ENCODE data around the gene FAM3C. TPM values are rescaled to one million over a fixed set of nuclear protein-coding genes. Genes with fewer than 3 reads are reported as not detected.

Gene FAM3C
- polyA plus RNA-seq, 1 donor from 2014 or later, result 61.8 TPM

GRCh38 chr7:121419201-121420148 lies 23.4 kb upstream of the FAM3C start:
- no peak for TF ChIP-seq EZH2 (IDR thresholded peaks at IDR 0.05; ENCODE audit: borderline replicate concordance, insufficient read depth, low read length, poor library complexity, severe bottlenecking)
- no peak for TF ChIP-seq MXI1 (conservative IDR thresholded peaks at IDR 0.05; ENCODE audit: poor library complexity, severe bottlenecking)
- TF ChIP-seq TAF1 (IDR thresholded peaks at IDR 0.05; ENCODE audit: low read depth), result no peak
- TF ChIP-seq RAD21 (conservative IDR thresholded peaks at IDR 0.05), result no peak
- TF ChIP-seq REST (IDR thresholded peaks at IDR 0.05; ENCODE audit: borderline replicate concordance), result no peak
- no peak for TF ChIP-seq SMC3 (conservative IDR thresholded peaks at IDR 0.05; ENCODE audit: poor library complexity)
- TF ChIP-seq CTCF (IDR thresholded peaks at IDR 0.05; ENCODE audit: poor library complexity, severe bottlenecking), result no peak
- no peak for TF ChIP-seq EP300 (conservative IDR thresholded peaks at IDR 0.05; ENCODE audit: poor library complexity, severe bottlenecking)
- TF ChIP-seq POLR2AphosphoS5 (IDR thresholded peaks at IDR 0.05), result no peak
- Histone ChIP-seq H3F3A (ENCODE audit: insufficient read depth, low read length, poor library complexity, severe bottlenecking) (no peaks in the 10 kb centered on the region), H3K9ac (ENCODE audit: low read length) (no peak overlapping the region), H3K4me2 (ENCODE audit: low read length) (no peak overlapping the region), H3K9me2 (ENCODE audit: insufficient read depth, low read length) (no peaks in the 10 kb centered on the region), H3K9me3 (ENCODE audit: low read length) (no peaks in the 10 kb centered on the region), H2AFZ (ENCODE audit: low read depth, low read length) (no peak overlapping the region), H3K36me3 (ENCODE audit: insufficient read depth, low read length) (no peaks in the 10 kb centered on the region), H3K79me2 (replicated peaks; ENCODE audit: insufficient read depth, low read length) (no peaks in the 10 kb centered on the region), H3K27me3 (ENCODE audit: insufficient read depth, low read depth, low read length) (no peaks in the 10 kb centered on the region), H4K20me1 (ENCODE audit: insufficient read depth) (no peaks in the 10 kb centered on the region), H3K27ac (ENCODE audit: low read length) (no peak overlapping the region), H3K4me3 (ENCODE audit: low read length) (no peak overlapping the region)

- Histone ChIP-seq H3K9me3 (ENCODE audit: low read length) (no peaks in the 10 kb centered on the region), H3K4me2 (ENCODE audit: low read length) (no peak overlapping the region), H3K36me3 (ENCODE audit: insufficient read depth, low read length) (no peaks in the 10 kb centered on the region), H2AFZ (ENCODE audit: low read depth, low read length) (no peak overlapping the region), H3K27ac (ENCODE audit: low read length) (no peak overlapping the region), H3K9ac (ENCODE audit: low read length) (no peak overlapping the region), H4K20me1 (ENCODE audit: insufficient read depth) (no peaks in the 10 kb centered on the region), H3K27me3 (ENCODE audit: insufficient read depth, low read depth, low read length) (no peaks in the 10 kb centered on the region), H3K9me2 (ENCODE audit: insufficient read depth, low read length) (no peaks in the 10 kb centered on the region), H3K79me2 (replicated peaks; ENCODE audit: insufficient read depth, low read length) (no peaks in the 10 kb centered on the region), H3K4me3 (ENCODE audit: low read length) (no peak overlapping the region), H3F3A (ENCODE audit: insufficient read depth, low read length, poor library complexity, severe bottlenecking) (no peaks in the 10 kb centered on the region)
- no peak for TF ChIP-seq TAF1 (IDR thresholded peaks at IDR 0.05; ENCODE audit: low read depth)
- TF ChIP-seq MXI1 (conservative IDR thresholded peaks at IDR 0.05; ENCODE audit: poor library complexity, severe bottlenecking), result no peak
- no peak for TF ChIP-seq CTCF (IDR thresholded peaks at IDR 0.05; ENCODE audit: poor library complexity, severe bottlenecking)
- no peak for TF ChIP-seq REST (IDR thresholded peaks at IDR 0.05; ENCODE audit: borderline replicate concordance)
- no peak for TF ChIP-seq RAD21 (conservative IDR thresholded peaks at IDR 0.05)
- TF ChIP-seq EP300 (conservative IDR thresholded peaks at IDR 0.05; ENCODE audit: poor library complexity, severe bottlenecking), result no peak
These were observed 20.4 kb upstream of the FAM3C start for GRCh38 chr7:121416533-121416932.
